Left lung (tissue), 10 donors: ENCODE data around the gene USP30. TPM values are rescaled to one million over a fixed set of nuclear protein-coding genes. Genes with fewer than 3 reads are reported as not detected.

ENCODE experiments used
- ATAC-seq: fragments of 200-7000 bp; cut with Tn5 transposase; one replicate; pipeline ENCODE4 v1.9.1; 2020; ENCODE audit warnings: moderate library complexity
- DNase-seq, 4 donors: peaks; one replicate each; pipeline ENCODE4 v3.0.0-alpha.2; 2013 to 2020
- H3K27ac ChIP-seq, 2 donors: fragments of 200-600 bp; sonication (generic) in 1 of 2; one replicate each; pipeline versions ENCODE4 v1.5.0 to v1.8.0; 2020 to 2021
- H3K27me3 ChIP-seq, 2 donors: fragments of 200-600 bp; sonication (generic) in 1 of 2; one replicate each; pipeline versions ENCODE4 v1.5.0 to v1.8.0; 2020 to 2021
- H3K36me3 ChIP-seq, 2 donors: fragments of 200-600 bp; sonication (generic) in 1 of 2; one replicate each; pipeline versions ENCODE4 v1.5.0 to v1.8.0; 2020 to 2021
- H3K4me1 ChIP-seq, 2 donors: fragments of 200-600 bp; one replicate each; pipeline ENCODE4 v1.8.0; 2021
- H3K4me3 ChIP-seq, 2 donors: fragments of 200-600 bp; sonication (generic) in 1 of 2; one replicate each; pipeline versions ENCODE4 v1.5.0 to v1.8.0; 2020 to 2021; ENCODE audit warnings: mild to moderate bottlenecking in 1 of 2
- H3K9me3 ChIP-seq, 2 donors: fragments of 200-600 bp; sonication (generic) in 1 of 2; one replicate each; pipeline versions ENCODE4 v1.5.0 to v1.8.0; 2020 to 2021
- CTCF ChIP-seq, 2 donors: fragments of 200-600 bp; sonication (generic) in 1 of 2; IDR thresholded peaks; one replicate each; pipeline versions ENCODE4 v1.5.0 to v1.8.0; 2021; ENCODE audit warnings: antibody characterized with exemption in 2 of 2
- intact Hi-C, 2 donors: fragments of 100-400 bp; cut with DNase I; formaldehyde crosslinking; loops; one replicate each; pipeline versions ENCODE4 v1.11.2 to v1.14.2; 2022
- polyA plus RNA-seq, 6 donors: library from polyadenylated mRNA; unstranded; fragments of 120-200 nt; gene quantifications; one replicate each; pipeline ENCODE4 v1.2.1, GENCODE V29; 2013; ENCODE audit not compliant: insufficient read length in 6 of 6
- total RNA-seq, 2 donors: library from RNA; stranded (reverse); fragmentation: NEBNext Ultra II Directional; extraction: Animal tissue kit (Norgen Biotek cat#: 25700); gene quantifications; one replicate each; pipeline ENCODE4 v1.2.1, GENCODE V29; 2021
- donor health status: DM: no; HTN: yes; CAD: no.
- donor health status: DM: no; HTN: no; CAD: no.

Gene USP30
- total and polyA plus RNA-seq, 8 donors, result 7.1 to 28.0 (median 24.3) TPM

GRCh38 chr12:109120095-109120494, 67.7 kb downstream of the USP30 start:
- DNase-seq (no peak), ATAC-seq (no peak)
- no peak for TF ChIP-seq CTCF (IDR thresholded peaks at IDR 0.05)
- intact Hi-C loops, result no loop called here
- H3K4me1 ChIP-seq, result peaks cover 5 to 17% of the 10 kb centered on the region in 2 donors
- no peaks in the 10 kb centered on the region for H3K36me3 ChIP-seq
- no peaks in the 10 kb centered on the region for H3K9me3 ChIP-seq
- H3K27me3 ChIP-seq, result no peaks in the 10 kb centered on the region
- no peak overlapping the region for H3K4me3 ChIP-seq
- no peak overlapping the region for H3K27ac ChIP-seq

- ATAC-seq, result no peak
- Histone ChIP-seq H3K4me3 (no peak overlapping the region), H3K27me3 (no peaks in the 10 kb centered on the region), H3K4me1 (peaks cover 3 to 12% of the 10 kb centered on the region in 2 donors), H3K9me3 (no peaks in the 10 kb centered on the region), H3K27ac (no peak overlapping the region), H3K36me3 (no peaks in the 10 kb centered on the region)
- intact Hi-C loops, result no loop called here
- TF ChIP-seq CTCF (IDR thresholded peaks at IDR 0.05), result no peak
- DNase-seq, result no peak
Measured at GRCh38 chr12:109120557-109120956, 68.2 kb downstream of the USP30 start.

DNA sequence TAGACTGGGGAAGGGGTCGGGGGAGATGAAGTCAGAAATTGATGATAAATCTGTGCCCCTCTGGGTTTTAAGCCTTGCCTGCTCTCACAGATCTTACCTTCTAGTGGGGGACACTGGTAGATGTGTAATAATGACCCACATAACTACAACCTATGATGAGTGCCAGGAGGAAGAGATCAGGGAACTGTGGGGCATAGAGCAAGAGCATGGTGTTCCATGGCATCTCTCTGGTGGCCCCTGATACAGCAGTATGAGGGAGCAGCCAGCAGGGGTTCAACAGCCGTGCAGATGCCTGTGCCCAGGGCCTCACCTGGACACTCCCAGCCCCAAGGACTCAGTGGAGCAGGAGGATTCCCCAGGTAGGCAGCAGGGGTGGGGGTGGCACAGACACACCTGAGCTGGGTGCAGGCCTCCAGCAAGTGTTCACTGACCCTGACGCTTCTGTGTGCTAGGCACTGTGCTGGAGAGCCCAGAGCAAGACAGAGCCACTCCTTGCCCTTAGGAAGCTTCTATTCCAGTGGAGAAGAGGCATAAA, 69.0 kb downstream of the USP30 start:
- ATAC-seq, result no peak

DNA sequence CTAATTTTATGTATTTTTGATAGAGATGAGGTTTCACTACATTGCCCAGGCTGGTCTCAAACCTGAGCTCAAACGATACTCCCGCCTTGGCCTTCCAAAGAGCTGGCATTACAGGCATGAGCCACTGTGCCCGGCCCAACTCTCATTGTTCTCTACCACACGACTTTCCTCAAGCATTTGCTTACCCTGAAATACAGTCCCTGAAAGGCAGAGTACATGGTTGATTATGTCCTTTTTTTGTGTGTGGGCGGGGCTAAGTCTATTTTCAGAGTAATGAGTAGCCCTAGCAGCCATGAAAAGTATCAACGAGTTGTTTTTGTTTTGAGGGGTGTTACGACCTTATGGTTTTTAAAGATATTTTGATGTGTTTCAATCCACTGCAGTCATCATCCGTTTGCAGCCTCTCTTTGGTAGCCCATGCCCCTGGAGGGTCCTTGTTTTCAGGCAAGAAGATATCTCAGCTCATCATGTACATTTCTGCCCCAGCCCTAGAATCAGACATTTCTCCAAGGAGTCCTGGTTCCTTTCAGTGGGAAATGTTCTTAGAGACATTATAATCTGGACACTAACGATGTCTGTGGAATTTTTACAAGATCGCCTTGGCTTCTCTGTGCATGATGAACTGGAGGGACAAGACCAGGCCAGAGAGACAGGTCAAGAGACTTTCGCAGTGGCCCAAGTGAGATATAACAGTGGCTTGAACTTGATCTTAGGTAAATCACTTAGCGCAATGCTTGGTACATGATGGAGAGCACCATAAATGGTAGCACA, 72.7 kb downstream of the USP30 start:
- Histone ChIP-seq H3K4me1 (no peaks in the 10 kb centered on the region), H3K27me3 (no peaks in the 10 kb centered on the region), H3K36me3 (no peaks in the 10 kb centered on the region), H3K4me3 (no peak overlapping the region), H3K9me3 (no peaks in the 10 kb centered on the region), H3K27ac (no peak overlapping the region)
- DNase-seq (no peak), ATAC-seq (no peak)
- TF ChIP-seq CTCF (IDR thresholded peaks at IDR 0.05), result no peak
- intact Hi-C loops, result no loop called here

More for the DNA sequence above, 69.0 kb downstream of the USP30 start:
- intact Hi-C loops, result no loop called here
- Histone ChIP-seq H3K9me3 (no peaks in the 10 kb centered on the region), H3K4me3 (no peak overlapping the region), H3K4me1 (peaks cover 0 to 4% of the 10 kb centered on the region in 2 donors), H3K27me3 (no peaks in the 10 kb centered on the region), H3K36me3 (no peaks in the 10 kb centered on the region), H3K27ac (no peak overlapping the region)
- no peak for DNase-seq
- TF ChIP-seq CTCF (IDR thresholded peaks at IDR 0.05), result no peak

GRCh38 chr12:109125791-109126190, 73.4 kb downstream of the USP30 start:
- H3K36me3 ChIP-seq, result no peaks in the 10 kb centered on the region
- H3K27ac ChIP-seq, result no peak overlapping the region
- ATAC-seq (no peak), DNase-seq (no peak)
- TF ChIP-seq CTCF (IDR thresholded peaks at IDR 0.05), result no peak
- H3K27me3 ChIP-seq, result no peaks in the 10 kb centered on the region
- intact Hi-C loops, result no loop called here
- no peaks in the 10 kb centered on the region for H3K4me1 ChIP-seq
- H3K4me3 ChIP-seq, result no peak overlapping the region
- no peaks in the 10 kb centered on the region for H3K9me3 ChIP-seq
